Ovary (tissue), 3 donors: ENCODE measurements around the gene MCM7.

Experiments
- CTCF ChIP-seq, 3 donors: fragments of 450-650 bp in 2 of 3; fragments of 200-600 bp in 1 of 3; IDR thresholded peaks; one replicate each; pipeline versions ENCODE4 v1.5.1 to v1.8.0; 2016 to 2022; ENCODE audit warnings: antibody characterized with exemption in 3 of 3, mild to moderate bottlenecking in 1 of 3
- EP300 ChIP-seq: sonication (generic); formaldehyde crosslinking; IDR thresholded peaks from one replicate; pipeline ENCODE4 v1.6.1; 2017; ENCODE audit warnings: antibody characterized with exemption
- POLR2A ChIP-seq: fragments of 450-650 bp; IDR thresholded peaks from one replicate; pipeline ENCODE4 v1.6.1; 2017; ENCODE audit warnings: antibody characterized with exemption, mild to moderate bottlenecking, moderate library complexity
- donor health status: DM: no; HTN: no; CAD: no.

GRCh38 chr7:100087055-100087750 is 14.0 kb downstream of the MCM7 start:
- TF ChIP-seq CTCF (IDR thresholded peaks at IDR 0.05) = no peak
- TF ChIP-seq EP300 = no peak
- TF ChIP-seq POLR2A = no peak
